Gastrocnemius medialis (tissue), 4 donors: ENCODE measurements around the gene TP53AIP1.

Experiments used
- CTCF ChIP-seq, 5 experiments: fragments of 450-650 bp in 3 of 5; fragments of 200-600 bp in 2 of 5; sonication (generic) in 2 of 5; IDR thresholded peaks in 4 of 5; conservative IDR thresholded peaks in 1 of 5; 1 replicate in 4 of 5; 2 replicates in 1 of 5; pipeline ENCODE4 v1.5.1; 2016 to 2019; ENCODE audit warnings: antibody characterized with exemption in 5 of 5, mild to moderate bottlenecking in 3 of 5, moderate library complexity in 3 of 5
- POLR2A ChIP-seq, 2 donors: fragments of 450-650 bp; IDR thresholded peaks; one replicate each; pipeline ENCODE4 v1.6.1; 2017; ENCODE audit warnings: antibody characterized with exemption in 2 of 2, mild to moderate bottlenecking in 2 of 2, moderate library complexity in 2 of 2

DNA sequence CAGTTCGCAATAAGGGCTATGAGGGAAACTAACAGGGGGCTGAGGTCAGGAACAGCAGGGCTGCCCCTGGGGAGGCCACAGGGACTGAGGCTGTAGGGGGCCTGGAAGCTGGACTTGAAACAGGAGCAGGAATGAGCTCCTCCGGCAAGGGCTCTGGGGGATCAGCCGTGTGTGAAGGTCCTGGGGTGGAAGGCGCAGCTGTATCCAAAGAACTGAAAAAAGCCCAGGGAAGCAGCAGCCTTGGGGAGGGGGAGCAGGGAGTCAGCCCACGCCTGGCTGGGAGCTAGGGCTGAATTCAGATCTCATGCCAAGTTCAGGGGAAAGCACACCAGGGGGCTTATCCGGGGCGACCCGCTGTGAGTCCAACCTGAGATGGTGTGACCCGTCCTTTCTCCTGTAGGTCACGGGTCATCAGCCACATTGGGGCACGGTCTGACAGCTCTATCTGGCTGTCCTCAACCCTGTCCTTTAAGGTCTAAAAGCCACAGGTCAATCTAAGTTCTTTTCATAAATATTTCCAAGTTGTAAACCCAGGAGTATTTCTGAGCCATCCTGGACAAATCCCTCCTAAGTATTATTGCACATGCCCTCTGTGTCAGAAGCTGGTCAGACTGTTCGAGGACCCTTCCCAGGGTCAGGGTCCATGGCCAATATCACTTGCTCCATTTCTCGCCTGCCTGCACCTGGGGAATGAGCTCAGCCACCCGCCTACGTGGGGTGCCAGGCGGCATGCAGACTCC lies 18.0 kb downstream of the TP53AIP1 start:
- no peak for TF ChIP-seq CTCF (IDR thresholded peaks at IDR 0.05 in 4 of 5, conservative IDR thresholded peaks at IDR 0.05 in 1 of 5)
- TF ChIP-seq POLR2A (IDR thresholded peaks at IDR 0.05) = no peak
